GM20000 (cell line): Measurements from ENCODE around the gene MAP3K14.

Experiments
- DNase-seq: peaks from one replicate; pipeline ENCODE4 v3.0.0; 2012; ENCODE audit warnings: low spot score
- TF ChIP-seq, protein P1 (sequence below): IDR thresholded peaks from 2 replicates; pipeline ENCODE4 v1.5.1; 2012; ENCODE audit warnings: mild to moderate bottlenecking, control low read depth; ENCODE audit errors: extremely low read depth, missing control alignments

MAP3K14 gene

DNA sequence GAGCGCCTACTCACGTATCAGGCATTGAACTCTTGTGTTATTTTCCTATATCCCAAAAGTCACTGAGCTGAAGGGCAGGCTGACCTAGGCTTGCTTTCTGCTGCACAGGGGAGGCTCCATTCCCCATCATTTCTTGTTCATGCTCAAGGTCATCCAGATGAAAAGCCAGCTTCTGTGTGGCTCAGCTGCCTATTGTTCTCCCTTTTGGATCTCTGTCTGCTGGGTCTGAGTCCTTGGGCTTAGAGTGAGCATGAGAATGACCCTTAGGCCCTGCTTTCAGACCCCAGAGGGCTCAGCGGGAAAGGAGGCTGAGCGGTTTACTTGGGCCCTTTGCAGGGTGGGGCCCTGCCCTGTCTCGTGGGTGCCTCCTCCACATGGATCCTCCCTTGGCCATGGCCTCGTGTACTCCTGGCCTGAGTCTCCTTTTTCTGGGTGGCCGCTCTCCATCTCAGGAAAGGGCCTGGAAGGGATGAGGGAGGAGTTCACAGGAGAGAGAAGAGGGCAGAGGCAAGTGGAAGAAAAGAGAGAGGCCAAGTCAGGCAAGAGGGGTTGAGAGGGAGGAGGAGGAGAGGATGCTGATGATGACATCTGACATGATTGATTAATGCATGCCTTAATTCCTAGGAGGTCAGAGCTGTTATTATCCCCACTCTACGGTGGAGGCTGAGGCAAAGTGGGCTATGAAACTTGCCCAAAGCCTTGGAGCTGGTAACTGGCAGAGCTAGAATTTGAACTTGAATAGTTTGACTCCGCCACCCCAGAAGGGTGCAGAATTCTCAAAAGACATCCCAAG lies 19.8 kb upstream of the MAP3K14 start:
- TF ChIP-seq, protein P1, sequence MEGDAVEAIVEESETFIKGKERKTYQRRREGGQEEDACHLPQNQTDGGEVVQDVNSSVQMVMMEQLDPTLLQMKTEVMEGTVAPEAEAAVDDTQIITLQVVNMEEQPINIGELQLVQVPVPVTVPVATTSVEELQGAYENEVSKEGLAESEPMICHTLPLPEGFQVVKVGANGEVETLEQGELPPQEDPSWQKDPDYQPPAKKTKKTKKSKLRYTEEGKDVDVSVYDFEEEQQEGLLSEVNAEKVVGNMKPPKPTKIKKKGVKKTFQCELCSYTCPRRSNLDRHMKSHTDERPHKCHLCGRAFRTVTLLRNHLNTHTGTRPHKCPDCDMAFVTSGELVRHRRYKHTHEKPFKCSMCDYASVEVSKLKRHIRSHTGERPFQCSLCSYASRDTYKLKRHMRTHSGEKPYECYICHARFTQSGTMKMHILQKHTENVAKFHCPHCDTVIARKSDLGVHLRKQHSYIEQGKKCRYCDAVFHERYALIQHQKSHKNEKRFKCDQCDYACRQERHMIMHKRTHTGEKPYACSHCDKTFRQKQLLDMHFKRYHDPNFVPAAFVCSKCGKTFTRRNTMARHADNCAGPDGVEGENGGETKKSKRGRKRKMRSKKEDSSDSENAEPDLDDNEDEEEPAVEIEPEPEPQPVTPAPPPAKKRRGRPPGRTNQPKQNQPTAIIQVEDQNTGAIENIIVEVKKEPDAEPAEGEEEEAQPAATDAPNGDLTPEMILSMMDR, result no peak
- DNase-seq, result no peak

DNA sequence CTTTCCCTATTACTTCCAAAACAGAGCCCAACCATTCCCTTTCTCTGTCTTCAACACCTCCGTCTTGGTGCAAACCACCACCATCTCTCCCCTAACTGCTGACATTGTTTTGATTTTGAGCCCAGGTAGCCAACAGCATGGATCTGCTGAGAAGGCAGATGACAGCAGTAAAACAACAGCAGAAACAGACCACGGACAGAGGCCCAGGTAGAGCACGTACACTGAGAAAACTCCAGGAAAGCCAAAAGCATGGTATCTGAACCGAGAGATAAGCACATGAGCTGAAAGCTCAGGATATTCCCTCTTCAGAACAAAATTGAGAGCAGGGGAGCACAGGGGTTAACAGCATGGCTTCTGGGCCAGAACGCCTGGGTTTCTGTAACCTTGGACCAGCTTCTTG lies 18.9 kb upstream of the MAP3K14 start:
- no peak for DNase-seq
- TF ChIP-seq, protein P1, result no peak

DNA sequence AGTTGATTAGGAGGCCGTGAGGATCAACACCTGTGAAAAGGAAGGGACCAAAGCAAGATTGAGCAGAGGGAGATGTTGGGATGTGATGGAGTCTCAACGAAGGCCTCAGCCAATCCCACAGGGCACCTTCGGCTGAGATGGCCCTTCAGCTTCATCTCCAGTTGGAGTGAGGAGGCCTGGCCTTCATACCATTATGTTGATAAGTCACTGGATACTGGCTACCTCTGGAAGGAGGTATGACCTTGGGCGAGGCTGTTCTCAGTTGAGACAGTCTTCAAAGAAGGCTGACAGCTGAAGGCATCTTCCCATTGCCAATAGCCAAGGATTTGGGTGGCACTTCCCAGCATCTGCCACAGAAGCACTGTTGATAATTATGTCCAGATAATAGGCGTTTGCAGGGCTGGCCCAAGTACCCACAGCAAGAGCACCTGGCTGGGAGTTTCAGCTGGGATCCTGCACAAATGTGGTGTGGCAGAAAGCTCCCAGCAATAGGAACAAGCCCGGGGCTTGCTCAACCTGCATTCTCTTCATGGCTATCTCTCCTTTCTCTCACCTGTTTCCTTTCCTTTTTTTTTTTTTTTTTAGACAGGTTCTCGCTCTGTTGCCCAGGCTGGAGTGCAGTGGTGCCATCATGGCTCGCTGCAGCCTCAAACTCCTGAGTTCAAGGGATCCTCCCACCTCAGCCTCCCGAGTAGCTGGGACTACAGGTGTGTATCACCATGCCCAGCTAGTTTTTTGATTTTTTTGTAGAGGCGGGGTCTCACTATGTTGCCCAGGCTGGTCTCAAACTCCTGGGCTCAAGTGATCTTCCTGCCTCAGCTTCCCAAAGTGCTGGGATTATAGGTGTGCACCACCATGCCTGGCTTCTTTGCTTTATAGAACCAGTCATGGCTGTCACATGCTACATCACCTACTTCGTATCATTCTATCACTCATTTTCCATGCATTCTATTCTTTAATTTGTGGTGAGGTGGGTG lies 18.2 kb upstream of the MAP3K14 start:
- TF ChIP-seq, protein P1, result no peak

DNA sequence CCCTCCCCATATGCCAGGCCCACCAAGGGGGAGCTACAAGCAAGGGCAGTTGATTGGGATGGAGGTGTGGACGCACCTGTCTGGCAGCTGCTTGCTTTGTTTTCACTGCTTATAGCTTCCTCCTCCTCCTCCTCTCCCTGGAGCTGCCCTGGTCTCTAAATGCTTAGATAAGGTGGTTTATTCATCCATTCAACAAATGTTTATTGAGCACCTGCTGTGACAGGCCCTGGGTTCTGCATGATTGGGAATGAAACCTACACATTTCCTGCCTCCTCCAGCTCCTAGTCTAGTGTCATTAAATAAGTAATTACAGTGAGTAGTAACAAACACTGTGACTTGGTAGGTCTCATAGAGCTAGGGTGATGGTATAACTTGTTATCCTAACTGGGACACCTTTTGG lies 17.4 kb upstream of the MAP3K14 start:
- TF ChIP-seq, protein P1, result no peak
- no peak for DNase-seq

More for the DNA sequence above, 18.2 kb upstream of the MAP3K14 start:
- DNase-seq, result no peak

DNA sequence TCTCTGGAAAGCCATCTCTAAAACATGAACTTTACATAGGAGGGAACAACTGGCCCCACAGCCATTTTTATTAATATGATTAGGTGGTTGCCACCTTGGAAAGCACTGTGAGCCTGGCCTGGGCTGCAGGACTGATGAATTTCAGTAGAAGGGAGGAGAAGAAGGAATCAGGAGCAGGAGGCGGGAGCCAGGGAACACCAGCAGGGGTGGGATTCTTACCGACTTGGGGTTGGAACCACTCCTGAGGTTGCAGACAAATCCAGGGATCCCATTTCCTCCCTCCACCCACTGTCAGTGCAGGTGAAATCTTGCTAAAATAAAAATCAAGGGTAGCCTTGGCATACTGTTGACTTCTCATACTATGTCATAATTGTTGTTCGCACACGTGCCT lies 16.9 kb upstream of the MAP3K14 start:
- no peak for DNase-seq

DNA sequence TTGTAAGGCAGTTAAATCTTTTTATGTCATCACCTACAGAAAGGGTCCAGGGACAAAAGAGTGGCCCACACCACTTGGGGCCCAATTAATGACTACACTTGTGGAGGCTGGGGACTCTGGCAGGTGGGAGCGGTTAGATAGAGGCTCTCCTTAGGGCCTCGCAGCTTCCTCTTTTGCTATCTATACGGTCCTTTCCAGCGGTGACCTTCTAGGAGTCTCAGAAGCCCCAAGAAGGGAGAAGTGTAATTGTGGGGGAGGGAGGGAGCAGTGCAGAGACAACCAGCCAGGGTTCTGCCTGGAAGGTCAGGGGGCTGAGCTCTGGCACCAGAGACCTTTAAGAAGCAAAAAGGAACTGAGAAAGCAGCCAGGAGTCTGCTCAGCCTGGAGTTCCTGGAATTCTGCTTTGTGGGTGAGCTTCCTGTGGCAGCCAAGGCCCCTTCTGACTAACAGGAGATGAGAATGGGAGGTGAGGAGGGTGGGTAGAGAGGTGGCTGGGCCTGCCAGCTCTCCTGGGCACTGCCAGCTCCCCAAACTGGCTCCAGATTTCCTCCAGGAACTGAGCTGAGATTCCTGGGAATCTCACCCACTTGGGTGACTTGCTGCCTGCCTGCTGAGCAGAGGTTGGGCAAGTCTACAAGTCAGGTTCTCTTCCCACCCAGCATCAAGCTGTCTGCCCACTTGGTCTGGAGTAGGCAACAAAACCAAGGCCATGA lies 16.3 kb upstream of the MAP3K14 start:
- TF ChIP-seq, protein P1, result no peak
- DNase-seq, result peak; percentile 68

More for the DNA sequence above, 16.9 kb upstream of the MAP3K14 start:
- TF ChIP-seq, protein P1, result no peak

DNA sequence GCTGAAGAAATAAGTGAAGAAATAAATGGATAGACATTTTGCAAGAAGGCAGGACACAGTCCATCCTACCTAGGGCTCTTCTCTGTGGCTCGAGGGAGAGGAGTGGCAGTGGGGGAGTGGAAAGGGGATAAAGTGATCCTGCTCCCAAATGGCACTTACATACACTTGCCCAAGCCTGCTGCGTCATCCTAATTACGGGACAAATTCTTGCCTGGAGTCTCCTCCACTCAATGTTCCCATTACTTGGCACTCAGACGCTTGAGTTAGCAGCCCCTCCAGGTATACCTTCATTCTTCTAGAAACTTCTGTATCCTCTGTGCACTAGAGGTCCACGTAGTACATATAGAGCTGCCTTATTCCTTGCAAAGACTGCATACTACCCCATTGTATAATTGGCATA lies 15.7 kb upstream of the MAP3K14 start:
- DNase-seq, result no peak
- TF ChIP-seq, protein P1, result no peak
